Fibroblast of mammary gland (primary cell): ENCODE data around the gene TNS1.
A peak's percentile ranks its signal among the peaks of the same experiment; 100 is the strongest.

Source experiments
- DNase-seq: peaks from one replicate; pipeline ENCODE4 v3.0.0-alpha.2; 2010; ENCODE audit warnings: low read depth
- H3K4me3 ChIP-seq: 2 replicates; pipeline ENCODE4 v1.5.1; 2011; ENCODE audit warnings: low read depth, mild to moderate bottlenecking, low read length, moderate library complexity; ENCODE audit not compliant: control insufficient read depth
- TF ChIP-seq, protein P1 (sequence below): conservative IDR thresholded peaks from 2 replicates; pipeline ENCODE4 v1.5.1; 2011; ENCODE audit warnings: low read depth, low read length, inconsistent platforms; ENCODE audit not compliant: control insufficient read depth, insufficient read depth

The TNS1 gene

DNA sequence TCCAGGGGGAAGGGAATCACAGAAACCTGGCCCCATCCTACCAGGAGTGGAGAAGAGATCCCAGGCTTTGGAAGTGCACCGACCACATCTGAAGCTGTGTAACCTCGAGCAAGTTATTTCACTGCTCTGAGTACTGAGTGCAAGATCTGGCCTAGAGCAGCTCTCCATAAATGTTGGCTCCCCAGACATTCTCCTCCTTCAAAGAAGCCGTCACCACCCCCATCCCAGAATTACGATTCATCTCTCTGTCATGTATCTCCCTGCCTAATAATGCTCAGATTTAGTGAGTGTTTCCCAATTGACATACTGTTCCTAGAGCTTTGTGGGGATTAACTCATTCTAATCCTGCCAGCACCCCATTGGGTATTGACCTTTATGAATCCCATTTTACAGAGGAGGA is 51.7 kb downstream of the TNS1 start:
- H3K4me3 ChIP-seq, result no peak overlapping the region
- DNase-seq, result peak; percentile 31
- TF ChIP-seq, protein P1, sequence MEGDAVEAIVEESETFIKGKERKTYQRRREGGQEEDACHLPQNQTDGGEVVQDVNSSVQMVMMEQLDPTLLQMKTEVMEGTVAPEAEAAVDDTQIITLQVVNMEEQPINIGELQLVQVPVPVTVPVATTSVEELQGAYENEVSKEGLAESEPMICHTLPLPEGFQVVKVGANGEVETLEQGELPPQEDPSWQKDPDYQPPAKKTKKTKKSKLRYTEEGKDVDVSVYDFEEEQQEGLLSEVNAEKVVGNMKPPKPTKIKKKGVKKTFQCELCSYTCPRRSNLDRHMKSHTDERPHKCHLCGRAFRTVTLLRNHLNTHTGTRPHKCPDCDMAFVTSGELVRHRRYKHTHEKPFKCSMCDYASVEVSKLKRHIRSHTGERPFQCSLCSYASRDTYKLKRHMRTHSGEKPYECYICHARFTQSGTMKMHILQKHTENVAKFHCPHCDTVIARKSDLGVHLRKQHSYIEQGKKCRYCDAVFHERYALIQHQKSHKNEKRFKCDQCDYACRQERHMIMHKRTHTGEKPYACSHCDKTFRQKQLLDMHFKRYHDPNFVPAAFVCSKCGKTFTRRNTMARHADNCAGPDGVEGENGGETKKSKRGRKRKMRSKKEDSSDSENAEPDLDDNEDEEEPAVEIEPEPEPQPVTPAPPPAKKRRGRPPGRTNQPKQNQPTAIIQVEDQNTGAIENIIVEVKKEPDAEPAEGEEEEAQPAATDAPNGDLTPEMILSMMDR, result no peak

DNA sequence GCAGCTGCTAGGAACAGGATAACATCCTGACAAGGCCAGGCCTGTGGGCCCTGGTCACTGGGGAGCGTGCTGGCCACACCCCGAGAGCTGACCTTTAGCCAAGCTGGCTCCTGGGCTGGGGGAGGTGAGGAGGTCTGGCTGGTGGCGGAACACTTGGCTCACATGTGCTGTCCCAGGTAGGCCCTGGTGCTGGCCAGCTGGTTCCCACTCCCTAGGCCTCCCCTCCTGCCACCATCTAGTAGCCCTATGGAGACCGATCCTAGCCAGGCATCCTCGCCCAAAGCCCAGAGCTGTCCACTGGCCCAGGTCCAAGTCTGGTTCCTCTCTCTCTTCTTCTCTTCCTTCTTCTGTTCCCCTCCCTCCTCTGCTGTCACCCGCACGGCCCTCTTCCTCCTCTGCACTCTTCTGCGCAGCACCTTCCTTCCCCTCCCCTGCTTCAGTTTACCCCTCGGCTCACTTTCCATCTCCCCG is 52.4 kb downstream of the TNS1 start:
- TF ChIP-seq, protein P1, result no peak
- H3K4me3 ChIP-seq, result no peak overlapping the region
- DNase-seq, result no peak

DNA sequence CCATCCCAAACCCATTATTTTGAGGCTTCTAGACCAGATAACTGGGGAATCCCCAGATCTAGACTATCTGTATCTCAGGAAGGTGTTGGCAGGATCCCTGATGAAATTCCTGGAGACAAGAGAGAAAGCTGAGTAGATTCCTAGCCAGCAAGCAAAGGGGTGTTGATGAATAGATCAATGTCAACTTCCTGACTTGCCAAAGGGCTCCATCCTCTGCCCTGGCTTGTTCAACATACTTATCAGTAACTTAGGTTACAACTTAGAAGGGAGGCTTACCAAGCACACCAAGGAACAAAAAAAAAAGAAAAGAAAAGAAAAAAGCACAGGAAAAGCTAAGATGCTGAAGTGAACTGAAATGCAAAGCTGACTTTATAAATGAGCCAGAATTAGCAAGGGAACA is 53.3 kb downstream of the TNS1 start:
- no peak overlapping the region for H3K4me3 ChIP-seq
- no peak for DNase-seq
- TF ChIP-seq, protein P1, result no peak

DNA sequence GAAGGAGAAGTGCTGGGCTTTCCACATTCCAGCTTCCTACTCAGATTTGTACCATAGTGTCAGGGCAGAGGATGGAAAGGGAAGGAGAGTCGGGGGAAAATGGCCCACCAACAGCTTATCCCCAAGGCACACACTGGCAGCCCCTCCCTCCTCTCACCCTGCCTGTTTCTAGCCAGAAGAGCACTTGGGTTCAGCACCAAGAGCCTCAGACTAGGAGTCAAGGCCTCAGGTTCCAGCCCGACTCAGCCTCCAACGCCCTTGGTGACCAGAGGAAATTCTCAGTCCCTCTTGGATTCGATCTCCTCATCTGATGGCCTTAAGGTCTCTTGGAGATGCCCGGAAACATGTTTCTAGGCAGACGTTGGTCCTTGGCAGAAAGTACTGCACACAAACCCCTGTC is 53.9 kb downstream of the TNS1 start:
- TF ChIP-seq, protein P1, result no peak
- no peak overlapping the region for H3K4me3 ChIP-seq
- no peak for DNase-seq

DNA sequence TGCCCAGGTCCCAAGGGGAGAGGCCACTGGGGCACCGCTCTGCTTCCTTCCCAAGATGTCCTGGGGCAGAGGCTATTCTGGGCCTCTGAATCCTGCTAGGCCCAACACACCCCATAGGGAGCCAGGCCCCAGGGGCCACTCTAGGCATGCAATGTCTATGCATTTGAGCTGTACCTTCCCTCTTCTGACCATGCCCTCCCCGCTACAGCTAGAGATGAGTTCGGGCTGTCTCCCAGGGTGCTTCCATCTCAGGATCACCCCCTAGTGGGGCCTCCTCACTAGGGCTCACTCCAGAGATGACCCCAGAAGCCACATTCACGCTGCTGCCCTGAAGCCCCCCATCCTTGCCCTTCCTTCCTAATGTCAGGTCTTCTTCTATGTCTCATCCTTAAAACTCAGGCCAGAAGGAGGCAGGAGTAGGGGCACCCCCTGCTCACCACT is 54.4 kb downstream of the TNS1 start:
- TF ChIP-seq, protein P1, result no peak
- DNase-seq, result no peak
- no peak overlapping the region for H3K4me3 ChIP-seq

DNA sequence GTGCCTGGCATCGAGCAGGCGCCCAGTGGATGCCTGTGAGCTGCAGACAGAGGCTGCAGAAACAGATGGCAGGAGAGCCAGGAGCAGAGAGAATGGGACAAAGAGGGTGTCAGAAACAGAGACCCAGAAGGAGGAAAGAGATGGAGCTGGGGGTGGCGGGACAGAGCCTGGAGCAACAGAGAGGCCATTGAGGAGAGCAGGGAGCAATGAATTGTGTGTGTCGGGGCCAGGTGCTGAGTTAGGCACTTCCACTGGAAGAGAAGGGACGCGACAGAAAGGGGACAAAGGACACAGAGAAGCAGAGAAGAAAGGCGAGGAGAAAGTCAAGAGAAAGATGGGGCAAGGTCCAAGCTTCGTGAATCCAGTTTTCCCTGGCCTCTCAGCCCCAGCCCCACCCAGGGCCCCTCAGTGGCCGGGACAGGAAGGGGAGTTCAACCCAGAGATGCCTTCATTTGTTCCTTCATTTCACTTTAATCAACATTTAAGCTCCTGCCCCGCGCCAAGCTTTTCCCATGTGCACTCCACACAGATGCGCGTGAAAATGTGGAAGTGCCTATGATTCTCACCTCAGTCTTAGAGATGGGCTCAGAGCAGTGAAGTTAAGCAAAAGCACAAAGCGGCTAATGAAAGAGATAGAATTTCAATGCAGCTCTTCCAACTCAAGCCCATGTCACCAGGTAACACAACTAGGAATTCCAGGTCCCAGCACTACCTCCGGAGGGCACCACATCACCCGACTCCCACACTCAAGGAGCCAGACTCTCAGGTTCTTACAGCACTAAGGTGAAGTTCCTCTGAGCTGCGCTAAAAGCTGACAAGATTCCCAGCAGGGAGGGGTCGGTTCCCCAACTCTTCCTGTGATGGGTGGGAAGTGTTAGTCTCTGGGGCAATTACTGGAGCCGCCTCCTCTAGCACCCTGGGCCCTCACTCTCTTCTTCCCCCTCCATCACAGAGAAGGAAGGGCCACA is 55.1 kb downstream of the TNS1 start:
- TF ChIP-seq, protein P1, result no peak
- no peak overlapping the region for H3K4me3 ChIP-seq
- DNase-seq, result no peak
